Nephron progenitor cell (in vitro differentiated cells): ENCODE measurements around the gene NOD1.
A peak's percentile ranks its signal among the peaks of the same experiment; 100 is the strongest.
"Not testable (repeated sequence)": the region's sequence is repeated elsewhere in the genome, so short reads cannot be mapped to it uniquely, and the experiment has no call there.

ENCODE experiments used
- DNase-seq: peaks from one replicate; pipeline ENCODE4 v3.0.0; 2021
- H3K27ac Mint-ChIP-seq: 2 replicates; pipeline ENCODE4 v1.8.0; 2021; ENCODE audit warnings: mild to moderate bottlenecking, moderate library complexity, mixed read lengths
- H3K27me3 Mint-ChIP-seq: 2 replicates; pipeline ENCODE4 v1.8.0; 2021; ENCODE audit warnings: mild to moderate bottlenecking, low read depth, mixed read lengths; ENCODE audit not compliant: poor library complexity
- H3K36me3 Mint-ChIP-seq: 2 replicates; pipeline ENCODE4 v1.8.0; 2021; ENCODE audit warnings: low read depth, mixed read lengths
- H3K4me1 Mint-ChIP-seq: 2 replicates; pipeline ENCODE4 v1.8.0; 2021; ENCODE audit warnings: mixed read lengths
- H3K4me3 Mint-ChIP-seq: 2 replicates; pipeline ENCODE4 v1.8.0; 2021; ENCODE audit warnings: mild to moderate bottlenecking, moderate library complexity, mixed read lengths
- H3K9me3 Mint-ChIP-seq: 2 replicates; pipeline ENCODE4 v1.8.0; 2021; ENCODE audit warnings: mild to moderate bottlenecking, moderate library complexity, mixed read lengths
- CTCF ChIP-seq: fragments of 200-600 bp; sonication (generic); IDR thresholded peaks from 2 replicates; pipeline ENCODE4 v1.5.0; 2021; ENCODE audit warnings: antibody characterized with exemption

The NOD1 gene

GRCh38 chr7:30513762-30514161 is 35.2 kb upstream of the NOD1 start:
- H3K4me1 Mint-ChIP-seq: peaks cover 7% of the 10 kb centered on the region
- peaks cover 3% of the 10 kb centered on the region for H3K9me3 Mint-ChIP-seq
- no peak overlapping the region for H3K4me3 Mint-ChIP-seq
- H3K36me3 Mint-ChIP-seq: no peaks in the 10 kb centered on the region
- H3K27ac Mint-ChIP-seq: no peak overlapping the region
- peaks cover 6% of the 10 kb centered on the region for H3K27me3 Mint-ChIP-seq
- no peak for TF ChIP-seq CTCF
- DNase-seq: no peak

- no peak for DNase-seq
- TF ChIP-seq CTCF: no peak
- peaks cover 9% of the 10 kb centered on the region for H3K27me3 Mint-ChIP-seq
- no peak overlapping the region for H3K27ac Mint-ChIP-seq
- peaks cover 1% of the 10 kb centered on the region for H3K36me3 Mint-ChIP-seq
- H3K4me3 Mint-ChIP-seq: no peak overlapping the region
- H3K4me1 Mint-ChIP-seq: peaks cover 7% of the 10 kb centered on the region
- H3K9me3 Mint-ChIP-seq: peaks cover 17% of the 10 kb centered on the region
Measured at GRCh38 chr7:30511973-30512662, 33.5 kb upstream of the NOD1 start.

GRCh38 chr7:30511494-30511893 is 32.9 kb upstream of the NOD1 start:
- Mint-ChIP-seq H3K27me3 (peaks cover 7% of the 10 kb centered on the region), H3K27ac (no peak overlapping the region), H3K9me3 (peaks cover 23% of the 10 kb centered on the region), H3K36me3 (peaks cover 7% of the 10 kb centered on the region), H3K4me3 (no peak overlapping the region), H3K4me1 (peaks cover 7% of the 10 kb centered on the region)
- DNase-seq: no peak
- no peak for TF ChIP-seq CTCF

GRCh38 chr7:30510124-30511075 is 31.8 kb upstream of the NOD1 start:
- peaks cover 7% of the 10 kb centered on the region for H3K4me1 Mint-ChIP-seq
- peaks cover 32% of the 10 kb centered on the region for H3K9me3 Mint-ChIP-seq
- no peak for DNase-seq
- peak; percentile 74 for TF ChIP-seq CTCF
- peaks cover 15% of the 10 kb centered on the region for H3K36me3 Mint-ChIP-seq
- H3K27ac Mint-ChIP-seq: no peak overlapping the region
- H3K4me3 Mint-ChIP-seq: no peak overlapping the region
- peaks cover 7% of the 10 kb centered on the region for H3K27me3 Mint-ChIP-seq

- DNase-seq, H3K4me3 Mint-ChIP-seq, H3K27ac Mint-ChIP-seq, H3K27me3 Mint-ChIP-seq: not testable (repeated sequence)
- Mint-ChIP-seq H3K36me3 (peaks cover 20% of the 10 kb centered on the region), H3K9me3 (peaks cover 39% of the 10 kb centered on the region), H3K4me1 (peaks cover 12% of the 10 kb centered on the region)
Measured at GRCh38 chr7:30509171-30509857, 30.7 kb upstream of the NOD1 start.

- Mint-ChIP-seq H3K36me3 (peaks cover 34% of the 10 kb centered on the region), H3K9me3 (peaks cover 47% of the 10 kb centered on the region), H3K4me1 (peaks cover 29% of the 10 kb centered on the region)
- not testable (repeated sequence) for H3K27ac Mint-ChIP-seq, H3K27me3 Mint-ChIP-seq, DNase-seq, H3K4me3 Mint-ChIP-seq
Measured at GRCh38 chr7:30507346-30507900, 28.8 kb upstream of the NOD1 start.
